Measurements from ENCODE around the gene FAF1.
"Not testable (repeated sequence)": the region's sequence is repeated elsewhere in the genome, so short reads cannot be mapped to it uniquely, and the experiment has no call there.

FAF1 gene

GRCh38 chr1:50830621-50831020, 129.4 kb downstream of the FAF1 start:
- no peaks in the 10 kb centered on the region for H3K27me3 ChIP-seq (replicated peaks; ENCODE audit: control insufficient read depth, insufficient read depth, low read length)
- H3K4me3 ChIP-seq (replicated peaks; ENCODE audit: low read depth, low read length), result no peak overlapping the region
- TF ChIP-seq, protein P1, sequence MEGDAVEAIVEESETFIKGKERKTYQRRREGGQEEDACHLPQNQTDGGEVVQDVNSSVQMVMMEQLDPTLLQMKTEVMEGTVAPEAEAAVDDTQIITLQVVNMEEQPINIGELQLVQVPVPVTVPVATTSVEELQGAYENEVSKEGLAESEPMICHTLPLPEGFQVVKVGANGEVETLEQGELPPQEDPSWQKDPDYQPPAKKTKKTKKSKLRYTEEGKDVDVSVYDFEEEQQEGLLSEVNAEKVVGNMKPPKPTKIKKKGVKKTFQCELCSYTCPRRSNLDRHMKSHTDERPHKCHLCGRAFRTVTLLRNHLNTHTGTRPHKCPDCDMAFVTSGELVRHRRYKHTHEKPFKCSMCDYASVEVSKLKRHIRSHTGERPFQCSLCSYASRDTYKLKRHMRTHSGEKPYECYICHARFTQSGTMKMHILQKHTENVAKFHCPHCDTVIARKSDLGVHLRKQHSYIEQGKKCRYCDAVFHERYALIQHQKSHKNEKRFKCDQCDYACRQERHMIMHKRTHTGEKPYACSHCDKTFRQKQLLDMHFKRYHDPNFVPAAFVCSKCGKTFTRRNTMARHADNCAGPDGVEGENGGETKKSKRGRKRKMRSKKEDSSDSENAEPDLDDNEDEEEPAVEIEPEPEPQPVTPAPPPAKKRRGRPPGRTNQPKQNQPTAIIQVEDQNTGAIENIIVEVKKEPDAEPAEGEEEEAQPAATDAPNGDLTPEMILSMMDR (IDR thresholded peaks at IDR 0.05; ENCODE audit: insufficient read depth, low read length, poor library complexity, severe bottlenecking), result no peak
- no peaks in the 10 kb centered on the region for H3K36me3 ChIP-seq (ENCODE audit: control insufficient read depth, insufficient read depth, low read length)
- no peak for DNase-seq (ENCODE audit: extremely low read depth, insufficient read length)

- Histone ChIP-seq H3K4me3 (replicated peaks; ENCODE audit: low read depth, low read length) (no peak overlapping the region), H3K27me3 (replicated peaks; ENCODE audit: control insufficient read depth, insufficient read depth, low read length) (no peaks in the 10 kb centered on the region), H3K36me3 (ENCODE audit: control insufficient read depth, insufficient read depth, low read length) (no peaks in the 10 kb centered on the region)
- TF ChIP-seq, protein P1 (IDR thresholded peaks at IDR 0.05; ENCODE audit: insufficient read depth, low read length, poor library complexity, severe bottlenecking), result no peak
- DNase-seq (ENCODE audit: extremely low read depth, insufficient read length), result no peak
Measured at GRCh38 chr1:50829014-50829958, 130.8 kb downstream of the FAF1 start.

DNA sequence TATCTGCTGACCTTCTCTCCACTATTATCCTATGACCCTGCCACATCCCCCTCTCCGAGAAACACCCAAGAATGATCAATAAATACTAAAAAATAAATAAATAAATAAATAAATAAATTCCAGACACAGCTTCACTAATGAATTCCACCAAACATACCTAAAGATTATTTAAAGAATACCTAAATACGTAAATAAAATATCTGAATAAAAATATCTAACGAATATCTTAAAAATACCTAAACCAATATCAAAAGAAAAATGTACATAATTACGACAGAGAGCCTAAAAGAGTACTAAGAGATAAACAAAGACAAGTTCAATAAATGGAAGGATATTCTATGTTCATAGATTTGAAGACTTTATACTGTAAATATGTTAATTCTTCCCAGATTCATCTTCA, 132.5 kb downstream of the FAF1 start:
- no peaks in the 10 kb centered on the region for H3K36me3 ChIP-seq (ENCODE audit: control insufficient read depth, insufficient read depth, low read length)
- no peak for DNase-seq (ENCODE audit: extremely low read depth, insufficient read length)
- no peak overlapping the region for H3K4me3 ChIP-seq (replicated peaks; ENCODE audit: low read depth, low read length)
- TF ChIP-seq, protein P1 (IDR thresholded peaks at IDR 0.05; ENCODE audit: insufficient read depth, low read length, poor library complexity, severe bottlenecking), result no peak
- no peaks in the 10 kb centered on the region for H3K27me3 ChIP-seq (replicated peaks; ENCODE audit: control insufficient read depth, insufficient read depth, low read length)

GRCh38 chr1:50826792-50827191, 133.3 kb downstream of the FAF1 start:
- not testable (repeated sequence) for H3K27me3 ChIP-seq (replicated peaks; ENCODE audit: control insufficient read depth, insufficient read depth, low read length); H3K36me3 ChIP-seq (ENCODE audit: control insufficient read depth, insufficient read depth, low read length); H3K4me3 ChIP-seq (replicated peaks; ENCODE audit: low read depth, low read length); DNase-seq (ENCODE audit: extremely low read depth, insufficient read length)

GRCh38 chr1:50822035-50822776, 137.9 kb downstream of the FAF1 start:
- Histone ChIP-seq H3K27me3 (replicated peaks; ENCODE audit: control insufficient read depth, insufficient read depth, low read length) (no peaks in the 10 kb centered on the region), H3K36me3 (ENCODE audit: control insufficient read depth, insufficient read depth, low read length) (no peaks in the 10 kb centered on the region), H3K4me3 (replicated peaks; ENCODE audit: low read depth, low read length) (no peak overlapping the region)
- TF ChIP-seq, protein P1 (IDR thresholded peaks at IDR 0.05; ENCODE audit: insufficient read depth, low read length, poor library complexity, severe bottlenecking), result no peak
- no peak for DNase-seq (ENCODE audit: extremely low read depth, insufficient read length)

- TF ChIP-seq, protein P1 (IDR thresholded peaks at IDR 0.05; ENCODE audit: insufficient read depth, low read length, poor library complexity, severe bottlenecking), result no peak
- Histone ChIP-seq H3K27me3 (replicated peaks; ENCODE audit: control insufficient read depth, insufficient read depth, low read length) (no peaks in the 10 kb centered on the region), H3K4me3 (replicated peaks; ENCODE audit: low read depth, low read length) (no peak overlapping the region), H3K36me3 (ENCODE audit: control insufficient read depth, insufficient read depth, low read length) (no peaks in the 10 kb centered on the region)
- DNase-seq (ENCODE audit: extremely low read depth, insufficient read length), result no peak
Measured at GRCh38 chr1:50820545-50820944, 139.5 kb downstream of the FAF1 start.
